ENCODE results near the gene SULT1B1.
"Not testable (repeated sequence)": the region's sequence is repeated elsewhere in the genome, so short reads cannot be mapped to it uniquely, and the experiment has no call there.

Gene SULT1B1

GRCh38 chr4:69760455-69760854, at the start of gene SULT1B1:
SULT1B1 (minus strand) TSS chr4:69760620; CDS start chr4:69755217, 5,403 bp downstream.
- DNase-seq (ENCODE audit: low read depth in 2 of 2): peak in 1 of 2 donors; percentile 14

DNA sequence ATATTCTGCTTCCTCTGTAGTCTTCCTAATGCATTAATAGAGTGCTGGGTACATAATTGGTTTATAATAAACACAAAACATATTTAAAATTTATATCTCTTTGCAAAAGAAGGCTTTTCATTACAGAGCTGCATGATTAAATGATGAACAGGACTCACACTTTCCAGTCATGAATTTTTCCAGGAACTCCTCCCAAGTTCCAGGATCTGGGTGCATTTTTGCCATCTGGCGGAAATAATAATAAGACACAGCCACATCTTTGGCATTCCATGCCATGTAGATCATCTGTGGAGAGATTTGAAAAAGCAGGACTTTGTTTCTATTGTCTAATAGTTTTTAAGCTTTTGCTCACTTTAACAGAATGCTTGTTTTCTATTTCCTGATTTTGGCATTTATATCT, 40.2 kb upstream of the SULT1B1 start:
- DNase-seq (ENCODE audit: low read depth in 2 of 2): no peak

- no peak for DNase-seq (ENCODE audit: low read depth in 2 of 2)
Measured at GRCh38 chr4:69799337-69799736, 38.9 kb upstream of the SULT1B1 start.

DNA sequence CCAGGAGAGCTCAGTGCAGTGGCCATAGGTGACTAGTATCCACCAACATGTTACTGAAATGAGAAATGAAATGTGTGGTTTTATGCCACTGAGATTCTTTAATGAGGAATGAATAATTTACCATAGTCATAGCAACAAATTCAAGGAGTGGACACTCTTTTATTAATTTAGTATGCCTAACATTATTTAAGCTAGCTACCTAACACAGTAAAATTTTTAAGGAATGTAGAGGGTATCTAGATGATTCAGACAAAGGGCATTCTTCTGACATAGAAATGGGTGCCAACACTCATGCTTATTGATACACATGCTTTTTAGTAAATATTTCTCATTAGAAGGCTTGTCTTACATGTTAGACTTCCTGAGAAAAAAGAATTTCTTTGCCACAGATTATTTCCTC, 33.3 kb upstream of the SULT1B1 start:
- DNase-seq (ENCODE audit: low read depth in 2 of 2): no peak

DNA sequence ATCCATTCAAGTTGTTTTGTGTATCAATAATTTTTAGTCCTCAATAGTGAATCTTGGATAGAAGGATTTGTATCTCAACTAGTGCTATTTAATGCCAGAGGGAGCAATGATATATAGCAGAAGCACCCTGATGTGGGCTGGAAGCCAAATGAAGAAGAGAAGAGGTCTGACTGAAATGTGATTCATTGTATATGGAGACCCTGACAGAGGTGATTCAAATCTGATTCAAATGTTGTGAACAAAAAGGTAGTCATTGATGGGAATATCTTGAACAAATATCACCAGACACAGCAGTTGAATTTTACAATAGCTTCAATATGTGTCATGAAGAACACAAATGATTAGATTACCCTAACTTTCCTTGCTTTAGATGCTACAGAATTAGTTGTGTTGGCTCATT, 27.5 kb upstream of the SULT1B1 start:
- DNase-seq (ENCODE audit: low read depth in 2 of 2): no peak

GRCh38 chr4:69786547-69786946, 26.1 kb upstream of the SULT1B1 start:
- no peak for DNase-seq (ENCODE audit: low read depth in 2 of 2)

GRCh38 chr4:69785211-69785831, 24.9 kb upstream of the SULT1B1 start:
- DNase-seq (ENCODE audit: low read depth in 2 of 2): no peak

GRCh38 chr4:69782651-69783310, 22.4 kb upstream of the SULT1B1 start:
- no peak for DNase-seq (ENCODE audit: low read depth in 2 of 2)

- no peak for DNase-seq (ENCODE audit: low read depth in 2 of 2)
Measured at GRCh38 chr4:69781458-69782418, 21.3 kb upstream of the SULT1B1 start.

GRCh38 chr4:69780141-69780540, 19.7 kb upstream of the SULT1B1 start:
- DNase-seq (ENCODE audit: low read depth in 2 of 2): no peak

DNA sequence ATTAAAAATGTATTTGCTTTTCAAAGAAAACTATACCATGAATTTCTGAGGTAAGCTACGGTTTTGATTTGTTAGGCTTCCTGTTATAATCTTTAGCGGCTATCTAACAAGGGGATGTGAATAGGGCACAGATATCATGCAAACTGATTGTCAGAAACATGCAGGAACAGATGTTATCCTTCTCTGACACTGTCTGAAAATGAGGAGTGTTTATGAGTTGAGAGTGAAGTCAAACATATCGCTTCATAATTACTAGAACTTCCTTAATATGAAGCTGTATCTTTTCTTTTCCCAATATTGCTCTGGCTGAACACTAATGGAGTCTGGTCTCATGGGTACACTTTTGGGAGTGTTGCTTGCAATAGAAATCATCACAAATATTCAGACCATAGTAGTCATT, 16.3 kb upstream of the SULT1B1 start:
- DNase-seq (ENCODE audit: low read depth in 2 of 2): no peak

DNA sequence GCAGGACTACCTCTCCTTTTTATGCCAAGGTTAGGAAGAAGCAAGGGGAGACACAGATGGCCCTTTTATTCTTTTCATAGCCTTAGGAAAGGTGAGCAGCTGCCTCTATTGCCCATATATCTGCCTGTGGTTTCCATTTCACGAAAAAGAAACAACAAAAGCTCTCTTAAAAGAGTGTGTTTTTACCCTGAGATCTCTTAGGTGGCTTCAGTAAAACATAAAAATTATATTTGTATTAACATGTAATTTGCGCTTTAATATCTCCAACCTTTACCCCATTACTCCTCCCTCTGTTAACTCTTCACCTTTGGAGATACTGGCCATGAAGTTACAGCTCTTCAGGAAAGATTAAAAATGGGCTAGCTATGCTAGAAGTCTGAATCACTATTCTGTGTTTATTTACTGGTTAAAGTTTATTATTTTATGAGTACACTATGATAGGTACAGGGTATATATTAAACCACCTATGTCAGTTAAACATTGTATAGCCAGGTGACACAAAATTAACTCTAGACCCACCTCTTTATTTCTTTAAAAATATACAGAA, 15.0 kb upstream of the SULT1B1 start:
- no peak for DNase-seq (ENCODE audit: low read depth in 2 of 2)

DNA sequence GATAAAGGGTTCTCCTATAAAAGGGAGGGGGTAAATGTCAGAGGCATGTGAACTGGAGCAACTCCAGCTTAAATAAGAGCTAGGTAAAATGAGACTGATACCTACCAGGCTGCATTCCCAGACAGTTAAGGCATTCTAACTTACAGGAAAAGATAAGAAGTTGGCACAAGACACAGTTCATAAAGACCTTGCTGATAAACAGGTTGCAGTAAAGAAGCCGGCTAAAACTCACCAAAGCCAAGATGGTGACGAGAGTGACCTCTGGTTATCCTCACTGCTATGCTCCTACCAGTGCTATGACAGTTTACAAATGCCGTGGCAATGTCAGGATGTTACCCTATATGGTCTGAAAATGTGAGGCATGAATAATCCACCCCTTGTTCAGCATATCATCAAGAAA, 13.1 kb upstream of the SULT1B1 start:
- DNase-seq (ENCODE audit: low read depth in 2 of 2): no peak

DNA sequence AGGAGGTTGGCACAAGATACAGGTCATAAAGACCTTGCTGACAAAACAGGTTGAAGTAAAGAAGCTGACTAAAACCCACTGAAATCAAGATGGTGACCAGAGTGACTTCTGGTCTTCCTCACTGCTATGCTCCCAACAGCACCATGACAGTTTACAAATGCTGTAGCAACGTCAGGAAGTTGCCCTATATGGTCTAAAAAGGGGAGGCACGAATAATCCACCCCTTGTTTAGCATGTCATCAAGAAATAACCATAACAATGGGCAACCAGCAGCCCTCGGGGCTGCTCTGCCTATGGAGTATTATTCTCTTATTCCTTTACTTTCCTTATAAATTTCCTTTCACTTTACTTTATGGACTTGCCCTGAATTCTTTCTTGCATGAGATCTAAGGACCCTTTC, 8.1 kb upstream of the SULT1B1 start:
- not testable (repeated sequence) for DNase-seq (ENCODE audit: low read depth in 2 of 2)

DNA sequence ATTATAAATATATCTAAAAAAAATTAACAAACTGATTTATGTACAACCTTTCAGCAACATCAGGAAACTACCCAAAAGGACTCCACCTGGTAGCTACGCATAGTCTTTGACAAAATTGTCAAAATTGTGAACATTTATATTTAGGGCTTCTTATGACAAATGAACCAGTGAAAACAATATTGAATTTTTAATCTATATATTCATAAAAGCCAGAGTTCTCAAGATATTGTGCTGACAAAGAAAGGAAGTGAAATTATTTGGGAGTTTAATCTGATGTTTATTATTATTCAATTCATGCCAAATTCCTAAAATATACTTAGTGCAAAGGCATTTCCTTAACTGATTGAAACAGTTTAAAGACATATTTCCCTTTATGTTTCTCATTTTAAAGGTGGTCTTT, 5.3 kb upstream of the SULT1B1 start:
- DNase-seq (ENCODE audit: low read depth in 2 of 2): no peak

DNA sequence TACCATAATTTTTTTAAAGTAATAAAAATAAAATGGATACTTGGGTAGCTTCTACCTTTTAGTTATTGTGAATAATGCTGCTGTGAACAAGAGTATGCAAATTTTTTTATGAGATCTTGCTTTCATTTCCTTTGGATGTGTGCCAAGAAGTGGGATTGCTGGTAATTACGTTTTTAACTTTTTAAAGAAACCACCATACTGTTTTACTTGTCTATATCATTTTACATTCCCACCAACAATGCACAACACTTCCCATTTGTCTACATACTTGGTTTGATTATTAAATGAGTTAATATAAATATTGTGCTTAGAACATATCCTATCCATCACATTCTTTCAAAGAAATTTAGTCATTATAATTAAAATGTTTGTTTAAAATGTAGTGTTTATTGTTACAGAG, 3.9 kb upstream of the SULT1B1 start:
- DNase-seq (ENCODE audit: low read depth in 2 of 2): no peak

GRCh38 chr4:69763233-69763632, 2.8 kb upstream of the SULT1B1 start:
- DNase-seq (ENCODE audit: low read depth in 2 of 2): no peak

DNA sequence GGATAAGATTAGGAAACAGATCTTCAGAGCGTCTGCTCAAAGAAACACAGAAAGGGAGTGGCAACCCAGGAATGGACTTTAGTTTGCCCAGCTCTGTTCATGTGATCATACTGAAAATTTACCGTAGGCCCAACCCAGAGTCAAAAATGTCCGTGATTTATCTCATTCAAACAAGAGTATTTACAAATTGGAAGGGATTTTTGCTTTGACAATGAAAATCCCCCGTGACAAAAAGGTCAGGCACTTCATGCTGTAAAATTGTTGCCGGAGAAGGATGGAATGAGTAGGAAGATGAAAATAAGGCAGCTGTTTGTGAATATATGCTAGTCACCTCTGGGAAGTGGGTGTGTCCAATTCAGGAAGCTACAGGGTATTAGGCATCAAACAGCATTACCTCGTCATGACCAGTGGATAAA, 1.2 kb downstream of the SULT1B1 start:
- no peak for DNase-seq (ENCODE audit: low read depth in 2 of 2)

DNA sequence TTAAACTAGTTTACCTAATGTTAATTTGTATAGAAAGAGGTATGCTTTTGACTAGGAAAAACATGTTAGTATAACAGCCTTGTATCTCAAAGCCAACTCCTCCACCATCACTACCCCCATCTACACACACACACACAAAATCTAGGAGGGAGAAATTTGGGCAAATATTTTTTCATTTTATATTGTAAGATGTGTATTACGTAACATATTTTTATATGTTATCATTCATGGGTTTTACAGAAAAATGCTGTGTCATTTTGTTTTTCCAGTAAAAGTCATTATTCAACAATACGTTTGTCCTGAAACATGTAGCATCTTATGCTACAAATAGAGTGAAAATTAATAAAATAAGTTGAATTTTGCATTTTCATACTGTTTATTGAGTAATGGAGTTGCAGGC, 3.0 kb downstream of the SULT1B1 start:
- no peak for DNase-seq (ENCODE audit: low read depth in 2 of 2)

DNA sequence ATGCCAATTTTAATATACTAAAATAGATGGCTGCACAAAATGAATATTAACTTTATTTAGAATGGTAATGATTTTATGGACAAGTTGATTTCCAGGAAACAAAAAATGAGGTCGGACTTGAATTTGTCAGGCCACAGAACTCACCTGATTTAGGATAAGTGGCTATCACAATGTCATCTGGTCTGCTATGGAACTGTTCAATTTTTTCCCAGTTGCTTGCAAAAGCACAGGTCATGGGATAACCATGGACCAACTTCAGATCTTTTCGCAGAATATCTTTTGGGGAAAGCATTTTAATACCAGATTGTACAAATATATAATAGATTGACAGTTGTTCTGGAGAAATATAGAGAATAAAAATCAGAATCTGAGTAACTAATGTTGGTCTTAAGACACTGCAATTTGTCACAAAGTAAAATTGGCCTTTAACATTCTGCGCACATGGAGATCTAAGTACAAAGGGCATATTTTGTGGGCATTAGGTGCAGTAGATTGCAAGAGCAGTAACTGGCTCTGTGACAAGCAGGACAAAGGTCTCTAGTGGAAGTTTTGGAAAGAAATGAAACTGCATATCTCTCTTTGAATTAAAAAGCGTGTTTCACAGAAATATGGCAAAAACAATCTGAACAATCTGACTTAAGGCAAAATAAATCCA, 5.4 kb downstream of the SULT1B1 start:
- no peak for DNase-seq (ENCODE audit: low read depth in 2 of 2)

GRCh38 chr4:69753686-69754085, 6.7 kb downstream of the SULT1B1 start:
- DNase-seq (ENCODE audit: low read depth in 2 of 2): no peak

DNA sequence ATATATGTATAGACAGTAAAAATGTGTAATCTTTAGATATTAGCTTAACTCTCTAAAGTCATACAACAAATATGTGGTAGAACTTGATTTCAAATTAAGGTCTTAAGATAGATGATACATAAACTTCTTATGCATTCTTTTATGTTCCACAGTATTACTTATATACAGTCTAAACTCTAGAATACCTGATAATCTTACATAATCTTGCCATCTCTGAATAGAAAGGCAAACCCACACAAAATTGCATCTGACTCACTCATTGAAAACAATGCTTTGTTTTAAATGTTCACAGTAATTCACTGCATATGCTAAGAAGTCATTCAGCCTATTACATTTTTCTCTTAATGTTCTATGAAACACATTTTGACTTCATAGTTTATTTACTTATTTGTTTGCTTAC, 10.1 kb downstream of the SULT1B1 start:
- DNase-seq (ENCODE audit: low read depth in 2 of 2): no peak

Measured in stimulated activated CD8-positive, alpha-beta memory T cell treated with anti-CD3 and anti-CD28 coated beads, Interleukin-15, amount 100 ng/mL, for 48 hours (primary cell).